OCI-LY3 (cell line): ENCODE results near the gene TBX5.

Source experiments
- EZH2phosphoT487 ChIP-seq: fragments of 200-600 bp; shearing (Covaris generic); IDR thresholded peaks from 2 replicates; pipeline ENCODE4 v1.6.1; 2018; ENCODE audit warnings: antibody characterized with exemption, mixed run types, low read depth
- TF ChIP-seq, protein P1 (sequence below): fragments of 200-600, 300-600 bp; sonication (generic); IDR thresholded peaks from 2 replicates; pipeline ENCODE4 v1.5.1; 2014; ENCODE audit warnings: antibody characterized with exemption, low read length, low read depth

- TF ChIP-seq, protein P1, sequence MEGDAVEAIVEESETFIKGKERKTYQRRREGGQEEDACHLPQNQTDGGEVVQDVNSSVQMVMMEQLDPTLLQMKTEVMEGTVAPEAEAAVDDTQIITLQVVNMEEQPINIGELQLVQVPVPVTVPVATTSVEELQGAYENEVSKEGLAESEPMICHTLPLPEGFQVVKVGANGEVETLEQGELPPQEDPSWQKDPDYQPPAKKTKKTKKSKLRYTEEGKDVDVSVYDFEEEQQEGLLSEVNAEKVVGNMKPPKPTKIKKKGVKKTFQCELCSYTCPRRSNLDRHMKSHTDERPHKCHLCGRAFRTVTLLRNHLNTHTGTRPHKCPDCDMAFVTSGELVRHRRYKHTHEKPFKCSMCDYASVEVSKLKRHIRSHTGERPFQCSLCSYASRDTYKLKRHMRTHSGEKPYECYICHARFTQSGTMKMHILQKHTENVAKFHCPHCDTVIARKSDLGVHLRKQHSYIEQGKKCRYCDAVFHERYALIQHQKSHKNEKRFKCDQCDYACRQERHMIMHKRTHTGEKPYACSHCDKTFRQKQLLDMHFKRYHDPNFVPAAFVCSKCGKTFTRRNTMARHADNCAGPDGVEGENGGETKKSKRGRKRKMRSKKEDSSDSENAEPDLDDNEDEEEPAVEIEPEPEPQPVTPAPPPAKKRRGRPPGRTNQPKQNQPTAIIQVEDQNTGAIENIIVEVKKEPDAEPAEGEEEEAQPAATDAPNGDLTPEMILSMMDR, result no peak
- TF ChIP-seq EZH2phosphoT487, result no peak
Measured at GRCh38 chr12:114392909-114393308, 13.0 kb downstream of the TBX5 start.
